ENCODE measurements around the gene STAT2. TPM values are rescaled to one million over a fixed set of nuclear protein-coding genes. Genes with fewer than 3 reads are reported as not detected.
A peak's percentile ranks its signal among the peaks of the same experiment; 100 is the strongest.

STAT2 gene
- total and polyA plus RNA-seq, 9 of the 15 experiments (the other 6 are each of a cell fraction or from before 2014, with no cell fraction given): 15.5 to 46.9 (median 40.1) TPM

DNA sequence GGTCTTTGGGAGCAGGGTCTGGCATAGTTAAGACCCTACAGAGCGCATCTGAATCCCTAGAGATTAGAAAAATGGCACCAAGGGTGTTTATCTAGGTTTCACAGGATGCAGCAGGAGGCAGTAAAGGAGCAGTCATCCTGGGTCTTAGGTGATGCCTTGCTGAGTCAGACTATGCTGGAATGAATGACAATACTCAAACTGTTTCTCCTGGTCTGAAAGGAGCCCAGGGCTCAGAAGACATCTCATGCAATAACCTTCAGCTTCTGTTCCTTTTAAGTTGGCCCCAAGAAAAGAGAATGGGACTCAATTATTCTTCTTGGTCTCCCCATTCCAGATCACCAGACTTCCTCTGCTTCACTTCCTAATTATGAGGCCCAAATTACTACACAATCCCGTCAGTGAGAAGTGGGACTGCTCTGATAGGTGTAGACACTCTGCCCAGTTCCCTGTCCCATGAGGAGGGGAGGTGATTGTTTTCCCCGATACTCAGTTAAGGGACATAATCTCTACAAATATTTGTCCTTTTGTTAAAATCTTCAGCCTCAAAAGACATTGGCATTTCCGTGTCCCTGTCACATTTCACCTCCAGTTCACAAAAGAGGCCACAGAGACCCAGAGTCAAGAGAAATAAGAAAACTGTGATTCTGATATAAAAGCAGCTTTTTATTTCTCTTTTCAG, 17.5 kb upstream of the STAT2 start (continued):
- TF ChIP-seq, protein P1, sequence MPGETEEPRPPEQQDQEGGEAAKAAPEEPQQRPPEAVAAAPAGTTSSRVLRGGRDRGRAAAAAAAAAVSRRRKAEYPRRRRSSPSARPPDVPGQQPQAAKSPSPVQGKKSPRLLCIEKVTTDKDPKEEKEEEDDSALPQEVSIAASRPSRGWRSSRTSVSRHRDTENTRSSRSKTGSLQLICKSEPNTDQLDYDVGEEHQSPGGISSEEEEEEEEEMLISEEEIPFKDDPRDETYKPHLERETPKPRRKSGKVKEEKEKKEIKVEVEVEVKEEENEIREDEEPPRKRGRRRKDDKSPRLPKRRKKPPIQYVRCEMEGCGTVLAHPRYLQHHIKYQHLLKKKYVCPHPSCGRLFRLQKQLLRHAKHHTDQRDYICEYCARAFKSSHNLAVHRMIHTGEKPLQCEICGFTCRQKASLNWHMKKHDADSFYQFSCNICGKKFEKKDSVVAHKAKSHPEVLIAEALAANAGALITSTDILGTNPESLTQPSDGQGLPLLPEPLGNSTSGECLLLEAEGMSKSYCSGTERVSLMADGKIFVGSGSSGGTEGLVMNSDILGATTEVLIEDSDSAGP (CRISPR knock-in tag; IDR thresholded peaks at IDR 0.05): no peak
- no peak for TF ChIP-seq ZNF197 (CRISPR knock-in tag; IDR thresholded peaks at IDR 0.05; ENCODE audit: low read depth)
- no peak for TF ChIP-seq BCOR (IDR thresholded peaks at IDR 0.05)
- TF ChIP-seq GATAD2A (IDR thresholded peaks at IDR 0.05): 0 out of 2 replicates have a peak, but pooled peaks have one; percentile 18
- TF ChIP-seq NR2C2 (CRISPR knock-in tag; IDR thresholded peaks at IDR 0.05): no peak
- no peak for TF ChIP-seq NR2C2 (tag; IDR thresholded peaks at IDR 0.05)
- no peak for TF ChIP-seq GTF2A2 (tag; IDR thresholded peaks at IDR 0.05)
- TF ChIP-seq L3MBTL2 (IDR thresholded peaks at IDR 0.05): 0 out of 2 replicates have a peak, but pooled peaks have one; percentile 22
- no peak for TF ChIP-seq ASH1L (IDR thresholded peaks at IDR 0.05; ENCODE audit: borderline replicate concordance, low read depth, partially characterized antibody)
- TF ChIP-seq ZNF518B (CRISPR knock-in tag; IDR thresholded peaks at IDR 0.05): no peak
- TF ChIP-seq, protein P2, sequence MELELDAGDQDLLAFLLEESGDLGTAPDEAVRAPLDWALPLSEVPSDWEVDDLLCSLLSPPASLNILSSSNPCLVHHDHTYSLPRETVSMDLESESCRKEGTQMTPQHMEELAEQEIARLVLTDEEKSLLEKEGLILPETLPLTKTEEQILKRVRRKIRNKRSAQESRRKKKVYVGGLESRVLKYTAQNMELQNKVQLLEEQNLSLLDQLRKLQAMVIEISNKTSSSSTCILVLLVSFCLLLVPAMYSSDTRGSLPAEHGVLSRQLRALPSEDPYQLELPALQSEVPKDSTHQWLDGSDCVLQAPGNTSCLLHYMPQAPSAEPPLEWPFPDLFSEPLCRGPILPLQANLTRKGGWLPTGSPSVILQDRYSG (tag; conservative IDR thresholded peaks at IDR 0.05; ENCODE audit: low read depth): peak; percentile 25; the same call in 1 of the 2 replicates
- TF ChIP-seq ZNF280A (IDR thresholded peaks at IDR 0.05; ENCODE audit: low read depth, partially characterized antibody): no peak
- TF ChIP-seq, protein P3, sequence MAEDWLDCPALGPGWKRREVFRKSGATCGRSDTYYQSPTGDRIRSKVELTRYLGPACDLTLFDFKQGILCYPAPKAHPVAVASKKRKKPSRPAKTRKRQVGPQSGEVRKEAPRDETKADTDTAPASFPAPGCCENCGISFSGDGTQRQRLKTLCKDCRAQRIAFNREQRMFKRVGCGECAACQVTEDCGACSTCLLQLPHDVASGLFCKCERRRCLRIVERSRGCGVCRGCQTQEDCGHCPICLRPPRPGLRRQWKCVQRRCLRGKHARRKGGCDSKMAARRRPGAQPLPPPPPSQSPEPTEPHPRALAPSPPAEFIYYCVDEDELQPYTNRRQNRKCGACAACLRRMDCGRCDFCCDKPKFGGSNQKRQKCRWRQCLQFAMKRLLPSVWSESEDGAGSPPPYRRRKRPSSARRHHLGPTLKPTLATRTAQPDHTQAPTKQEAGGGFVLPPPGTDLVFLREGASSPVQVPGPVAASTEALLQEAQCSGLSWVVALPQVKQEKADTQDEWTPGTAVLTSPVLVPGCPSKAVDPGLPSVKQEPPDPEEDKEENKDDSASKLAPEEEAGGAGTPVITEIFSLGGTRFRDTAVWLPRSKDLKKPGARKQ (CRISPR knock-in tag; IDR thresholded peaks at IDR 0.05): no peak
- TF ChIP-seq BACH1 (tag; IDR thresholded peaks at IDR 0.05): peak; percentile 89
- TF ChIP-seq DDX20 (tag; IDR thresholded peaks at IDR 0.05; ENCODE audit: low read depth): no peak
- no peak for TF ChIP-seq EWSR1 (IDR thresholded peaks at IDR 0.05; ENCODE audit: borderline replicate concordance, low read depth, partially characterized antibody)

Measured in K562 (cell line).